IMR-90 (cell line): ENCODE results near the gene ATP5F1B. TPM values are rescaled to one million over a fixed set of nuclear protein-coding genes. Genes with fewer than 3 reads are reported as not detected.

Source experiments
- ATAC-seq: fragments of 200-7000 bp; cut with Tn5 transposase; 2 replicates; pipeline ENCODE4 v1.9.1; 2020; ENCODE audit warnings: low read depth, mild to moderate bottlenecking, moderate library complexity
- BruUV-seq: library from RNA; stranded (reverse); fragments of 400-500 nt; replicated peaks from 2 replicates; lab custom pipeline; 2021; lab: Mats Ljungman, UMichigan
- CTCF ChIA-PET: fragments of 300-600 bp; formaldehyde crosslinking; extraction: SDS; loops from one replicate; lab custom pipeline; 2021; ENCODE audit warnings: antibody characterized with exemption; lab: Yijun Ruan, JAX
- POLR2A ChIA-PET: fragments of 300-600 bp; sonication (Branson Sonifier 250); formaldehyde crosslinking; loops from one replicate; lab custom pipeline; 2022; ENCODE audit warnings: antibody characterized with exemption; ENCODE audit not compliant: unreplicated experiment; lab: Charles Lee
- DNase-seq: peaks from one replicate; pipeline ENCODE4 v3.0.0; 2013
- H2AFZ ChIP-seq: replicated peaks from 2 replicates; pipeline ENCODE3; 2013; ENCODE audit warnings: low read length, mild to moderate bottlenecking; ENCODE audit not compliant: poor library complexity
- H2AK5ac ChIP-seq: 2 replicates; pipeline ENCODE4 v1.6.1; 2013; ENCODE audit warnings: low read depth, low read length, inconsistent platforms
- H2AK9ac ChIP-seq: replicated peaks from 2 replicates; pipeline ENCODE3; 2013; ENCODE audit warnings: mild to moderate bottlenecking, low read depth, low read length, moderate library complexity; ENCODE audit not compliant: poor library complexity
- H2BK120ac ChIP-seq: 2 replicates; pipeline ENCODE4 v1.6.1; 2013; ENCODE audit warnings: low read depth, low read length, inconsistent platforms
- H2BK15ac ChIP-seq: 3 replicates; pipeline ENCODE4 v1.6.1; 2013; ENCODE audit warnings: low read depth, low read length, inconsistent platforms
- H2BK20ac ChIP-seq: 2 replicates; pipeline ENCODE4 v1.6.1; 2013; ENCODE audit warnings: low read depth, mild to moderate bottlenecking, inconsistent platforms, low read length, moderate library complexity
- H2BK5ac ChIP-seq: 2 replicates; pipeline ENCODE4 v1.6.1; 2013; ENCODE audit warnings: mild to moderate bottlenecking, low read depth, low read length, inconsistent platforms; ENCODE audit not compliant: poor library complexity, severe bottlenecking
- H3K14ac ChIP-seq: replicated peaks from 2 replicates; pipeline ENCODE4 v1.6.1; 2013; ENCODE audit warnings: low read depth, low read length, inconsistent platforms
- H3K18ac ChIP-seq: 2 replicates; pipeline ENCODE4 v1.6.1; 2013; ENCODE audit warnings: low read depth, low read length, control low read depth
- H3K23ac ChIP-seq: 2 replicates; pipeline ENCODE4 v1.6.1; 2013; ENCODE audit warnings: low read depth, low read length, inconsistent platforms
- H3K27ac ChIP-seq: 2 replicates; pipeline ENCODE4 v1.5.1; 2013; ENCODE audit warnings: mild to moderate bottlenecking, control low read depth, low read length; ENCODE audit not compliant: insufficient read depth
- H3K27me3 ChIP-seq: 2 replicates; pipeline ENCODE4 v1.6.1; 2013; ENCODE audit warnings: low read length; ENCODE audit not compliant: control insufficient read depth, insufficient read depth
- H3K36me3 ChIP-seq: 2 replicates; pipeline ENCODE4 v1.6.1; 2013; ENCODE audit warnings: low read length, mixed read lengths; ENCODE audit not compliant: control insufficient read depth, insufficient read depth
- H3K4ac ChIP-seq: 2 replicates; pipeline ENCODE4 v1.6.1; 2013; ENCODE audit warnings: low read depth, low read length, inconsistent platforms
- H3K4me1 ChIP-seq: 2 replicates; pipeline ENCODE4 v1.6.1; 2013; ENCODE audit warnings: low read length, mixed read lengths; ENCODE audit not compliant: control insufficient read depth, insufficient read depth
- H3K4me2 ChIP-seq: 2 replicates; pipeline ENCODE4 v1.6.1; 2013; ENCODE audit warnings: low read depth, mild to moderate bottlenecking, control low read depth, low read length, moderate library complexity
- H3K4me3 ChIP-seq: 2 replicates; pipeline ENCODE4 v1.5.1; 2013; ENCODE audit warnings: low read depth, mild to moderate bottlenecking, control low read depth, low read length, moderate library complexity; ENCODE audit not compliant: insufficient read depth
- H3K56ac ChIP-seq: 2 replicates; pipeline ENCODE4 v1.6.1; 2013; ENCODE audit warnings: low read length, inconsistent platforms; ENCODE audit not compliant: insufficient read depth; ENCODE audit errors: extremely low read depth
- H3K79me1 ChIP-seq, 2 experiments: 2 replicates each; pipeline ENCODE4 v1.6.1; 2013; ENCODE audit warnings: low read length in 2 of 2, inconsistent platforms in 1 of 2, low read depth in 1 of 2
- H3K9ac ChIP-seq: 2 replicates; pipeline ENCODE4 v1.6.1; 2013; ENCODE audit warnings: low read depth, low read length, control low read depth
- H3K9me1 ChIP-seq: 2 replicates; pipeline ENCODE4 v1.6.1; 2013; ENCODE audit warnings: low read length, inconsistent platforms; ENCODE audit not compliant: insufficient read depth
- H3K9me3 ChIP-seq: 2 replicates; pipeline ENCODE4 v1.6.1; 2013; ENCODE audit warnings: low read length; ENCODE audit not compliant: control insufficient read depth, insufficient read depth
- H4K20me1 ChIP-seq: 2 replicates; pipeline ENCODE4 v1.6.1; 2013; ENCODE audit warnings: low read length, inconsistent platforms; ENCODE audit not compliant: insufficient read depth
- H4K5ac ChIP-seq: 2 replicates; pipeline ENCODE4 v1.6.1; 2013; ENCODE audit warnings: mild to moderate bottlenecking, low read depth, low read length, control low read depth
- H4K8ac ChIP-seq, 2 experiments: 2 replicates each; pipeline ENCODE4 v1.6.1; 2013; ENCODE audit warnings: low read depth in 2 of 2, low read length in 2 of 2, control low read depth in 1 of 2, inconsistent platforms in 1 of 2
- H4K91ac ChIP-seq: 2 replicates; pipeline ENCODE4 v1.6.1; 2013; ENCODE audit warnings: low read depth, low read length, inconsistent platforms; ENCODE audit not compliant: insufficient read depth
- NFE2L2 ChIP-seq: fragments of 150-350 bp; IDR thresholded peaks from 2 replicates; pipeline ENCODE4 v1.6.1; 2016; ENCODE audit warnings: low read depth, mild to moderate bottlenecking, low read length
- RCOR1 ChIP-seq: IDR thresholded peaks from 2 replicates; pipeline ENCODE4 v1.6.1; 2012; ENCODE audit warnings: mild to moderate bottlenecking, low read length, improper control_type of control experiment; ENCODE audit not compliant: insufficient replicate concordance
- RFX5 ChIP-seq: IDR thresholded peaks from 2 replicates; pipeline ENCODE4 v1.8.0; 2012; ENCODE audit warnings: low read depth, mild to moderate bottlenecking, low read length, moderate library complexity
- WGBS, 2 experiments: methylation state at CpG; one replicate each; pipeline versions ENCODE4 v1.1.5 to v1.1.7; 2013; ENCODE audit warnings: missing lambda C conversion rate in 2 of 2; ENCODE audit not compliant: insufficient read length in 1 of 2; ENCODE audit errors: extremely low coverage in 2 of 2; 5-methylcytosine and 5-hydroxymethylcytosine counted together
- dilution Hi-C: fragments of 300-500 bp; cut with HindIII; formaldehyde crosslinking; loops from one replicate; pipeline ENCODE4 v1.14.3; 2018; ENCODE audit warnings: low sequenced_read_pairs; ENCODE audit not compliant: unreplicated experiment
- in situ Hi-C: fragments of 300-500 bp; cut with MboI; formaldehyde crosslinking; loops from 3 replicates; pipeline ENCODE4 v1.14.3; 2019; ENCODE audit warnings: low sequenced_read_pairs, inconsistent platforms, mixed read lengths
- intact Hi-C: fragments of 100-400 bp; cut with micrococcal nuclease; formaldehyde crosslinking; loops from 2 replicates; pipeline ENCODE4 v1.10.0; 2022
- polyA plus RNA-seq, 3 experiments: library from polyadenylated mRNA; depleted of rRNA; stranded (reverse); fragments of >200 nt; gene quantifications; 2 replicates each; pipeline ENCODE4 v1.2.3, GENCODE V29; 2012; ENCODE audit warnings: low replicate concordance in 1 of 3
- total RNA-seq: library from RNA; depleted of rRNA; stranded (reverse); fragments of >200 nt; gene quantifications from 2 replicates; pipeline ENCODE4 v1.2.3, GENCODE V29; 2012

Gene ATP5F1B
- total and polyA plus RNA-seq, 2 of the 4 experiments (the other 2 are of a cell fraction), result 812 to 915 TPM

- Histone ChIP-seq H4K8ac (peak overlapping the region; percentile 92 to 99), H3K4ac (peak overlapping the region; percentile 79), H2AK5ac (peak overlapping the region; percentile 95), H3K23ac (peak overlapping the region; percentile 95), H3K9me1 (no peaks in the 10 kb centered on the region), H3K56ac (peak overlapping the region; percentile 62), H3K79me1 (peaks cover 6 to 15% of the 10 kb centered on the region in 2 experiments; a peak in 3 of 4 replicates), H4K5ac (peak overlapping the region; percentile 81), H3K27ac (peak overlapping the region; percentile 83), H3K36me3 (no peaks in the 10 kb centered on the region; the same call in none of the 2 replicates), H2BK5ac (peak overlapping the region; percentile 83), H2BK120ac (peak overlapping the region; percentile 32; the same call in 1 of the 2 replicates), H3K9ac (peak overlapping the region; percentile 88), H3K4me1 (peaks cover 6% of the 10 kb centered on the region), H3K14ac (peak overlapping the region; percentile 95), H3K18ac (peak overlapping the region; percentile 59), H3K4me2 (peak overlapping the region; percentile 75), H3K9me3 (no peaks in the 10 kb centered on the region), H2BK15ac (peak overlapping the region; percentile 13; the same call in 1 of the 3 replicates), H2BK20ac (0 out of 2 replicates have a peak overlapping the region, but pooled peaks have one; percentile 28), H3K27me3 (no peaks in the 10 kb centered on the region), H3K4me3 (peak overlapping the region; percentile 49), H2AFZ (peak overlapping the region; percentile 81), H2AK9ac (peak overlapping the region; percentile 87), H4K91ac (peak overlapping the region; percentile 83), H4K20me1 (peaks cover 36% of the 10 kb centered on the region)
- TF ChIP-seq RFX5 (no peak), NFE2L2 (no peak), RCOR1 (no peak)
- in situ Hi-C loops (no loop called here), dilution Hi-C loops (no loop called here), intact Hi-C loops (loop anchor here (1.0 kb wide), 2 partner anchors 37 to 51 kb away; partner anchors contain the start of gene NACA)
- ChIA-PET CTCF (interaction anchor here (2.2 kb wide), 1 partner anchor 52 kb away, joined by 7 read pairs; no protein-coding TSS in a partner anchor), POLR2A (interaction anchor here (0.8 to 0.9 kb wide), 2 partner anchors 14 to 37 kb away, joined by 3 read pairs; no protein-coding TSS in a partner anchor)
- 11% methylated on average over 4 of the region's 7 CpGs; no CpG with 5 or more reads in 1 of the 2 experiments for WGBS, 2 experiments
- DNase-seq, result no peak
- no peak for ATAC-seq
- BruUV-seq, result no TSS peak
Measured at GRCh38 chr12:56688846-56689109, 43.0 kb upstream of the ATP5F1B start.
